ENCODE measurements around the gene TNFAIP8L2.

GRCh38 chr1:151157067-151157531 lies 650 bp downstream of the TNFAIP8L2 start:
- no peak for TF ChIP-seq POLR2A (IDR thresholded peaks at IDR 0.05)
- TF ChIP-seq CTCF (IDR thresholded peaks at IDR 0.05): no peak
- no peak for TF ChIP-seq EP300 (IDR thresholded peaks at IDR 0.05)

All from stomach (tissue), 4 donors.